ENCODE results near the gene ABHD11.

DNA sequence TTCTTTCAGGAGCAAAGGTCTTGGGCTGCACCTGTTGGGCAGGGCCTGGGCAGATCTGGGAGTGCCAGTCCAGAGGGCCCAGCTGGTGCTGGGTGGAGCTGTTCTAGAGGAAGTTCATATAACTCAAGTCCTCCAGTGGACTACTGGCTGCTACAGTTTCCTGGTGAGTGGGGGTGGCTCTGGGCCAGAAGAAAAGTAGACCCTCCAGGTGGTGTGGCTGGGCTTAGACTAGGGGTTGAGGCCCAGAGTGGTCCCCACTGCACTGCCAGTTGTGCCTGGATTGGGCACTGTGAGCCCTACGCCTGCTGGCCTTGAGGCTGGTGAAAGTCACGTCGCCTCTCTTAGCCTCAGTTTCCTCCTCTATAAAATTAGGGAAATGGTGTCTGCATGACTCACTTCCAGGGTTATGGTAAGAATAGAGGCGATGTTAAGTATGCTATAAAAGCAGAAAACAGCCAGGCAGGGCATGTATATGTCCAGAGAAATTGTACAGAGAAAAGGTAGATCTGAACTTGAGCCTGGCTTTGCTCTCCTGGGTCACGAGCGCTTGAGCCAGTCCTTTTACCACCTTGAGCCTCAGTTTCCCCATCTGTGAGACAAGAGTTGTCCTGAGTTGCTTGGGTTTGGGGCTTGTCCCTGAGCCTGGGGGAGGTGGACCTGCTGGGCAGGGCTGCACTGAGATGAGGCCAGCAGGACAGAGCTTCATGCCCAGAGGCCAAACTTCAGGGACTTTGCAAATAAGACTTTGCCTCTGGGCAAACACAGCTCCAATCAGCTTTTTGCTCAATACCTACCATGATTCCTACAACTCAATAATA, 35.3 kb upstream of the ABHD11 start:
- TF ChIP-seq, protein P1, sequence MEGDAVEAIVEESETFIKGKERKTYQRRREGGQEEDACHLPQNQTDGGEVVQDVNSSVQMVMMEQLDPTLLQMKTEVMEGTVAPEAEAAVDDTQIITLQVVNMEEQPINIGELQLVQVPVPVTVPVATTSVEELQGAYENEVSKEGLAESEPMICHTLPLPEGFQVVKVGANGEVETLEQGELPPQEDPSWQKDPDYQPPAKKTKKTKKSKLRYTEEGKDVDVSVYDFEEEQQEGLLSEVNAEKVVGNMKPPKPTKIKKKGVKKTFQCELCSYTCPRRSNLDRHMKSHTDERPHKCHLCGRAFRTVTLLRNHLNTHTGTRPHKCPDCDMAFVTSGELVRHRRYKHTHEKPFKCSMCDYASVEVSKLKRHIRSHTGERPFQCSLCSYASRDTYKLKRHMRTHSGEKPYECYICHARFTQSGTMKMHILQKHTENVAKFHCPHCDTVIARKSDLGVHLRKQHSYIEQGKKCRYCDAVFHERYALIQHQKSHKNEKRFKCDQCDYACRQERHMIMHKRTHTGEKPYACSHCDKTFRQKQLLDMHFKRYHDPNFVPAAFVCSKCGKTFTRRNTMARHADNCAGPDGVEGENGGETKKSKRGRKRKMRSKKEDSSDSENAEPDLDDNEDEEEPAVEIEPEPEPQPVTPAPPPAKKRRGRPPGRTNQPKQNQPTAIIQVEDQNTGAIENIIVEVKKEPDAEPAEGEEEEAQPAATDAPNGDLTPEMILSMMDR (conservative IDR thresholded peaks at IDR 0.05 in 1 of 2, IDR thresholded peaks at IDR 0.05 in 1 of 2; ENCODE audit: low read depth in 1 of 2, low read length in 2 of 2): no peak
- TF ChIP-seq EZH2 (IDR thresholded peaks at IDR 0.05; ENCODE audit: low read length, missing control alignments): no peak
